Amygdala (tissue), 56 donors: ENCODE data around the gene PRDM16.

Source experiments
- DNase-seq, 56 donors: peaks; one replicate each; lab custom pipeline; 2025; lab: John Stamatoyannopoulos, UW

Gene PRDM16

DNA sequence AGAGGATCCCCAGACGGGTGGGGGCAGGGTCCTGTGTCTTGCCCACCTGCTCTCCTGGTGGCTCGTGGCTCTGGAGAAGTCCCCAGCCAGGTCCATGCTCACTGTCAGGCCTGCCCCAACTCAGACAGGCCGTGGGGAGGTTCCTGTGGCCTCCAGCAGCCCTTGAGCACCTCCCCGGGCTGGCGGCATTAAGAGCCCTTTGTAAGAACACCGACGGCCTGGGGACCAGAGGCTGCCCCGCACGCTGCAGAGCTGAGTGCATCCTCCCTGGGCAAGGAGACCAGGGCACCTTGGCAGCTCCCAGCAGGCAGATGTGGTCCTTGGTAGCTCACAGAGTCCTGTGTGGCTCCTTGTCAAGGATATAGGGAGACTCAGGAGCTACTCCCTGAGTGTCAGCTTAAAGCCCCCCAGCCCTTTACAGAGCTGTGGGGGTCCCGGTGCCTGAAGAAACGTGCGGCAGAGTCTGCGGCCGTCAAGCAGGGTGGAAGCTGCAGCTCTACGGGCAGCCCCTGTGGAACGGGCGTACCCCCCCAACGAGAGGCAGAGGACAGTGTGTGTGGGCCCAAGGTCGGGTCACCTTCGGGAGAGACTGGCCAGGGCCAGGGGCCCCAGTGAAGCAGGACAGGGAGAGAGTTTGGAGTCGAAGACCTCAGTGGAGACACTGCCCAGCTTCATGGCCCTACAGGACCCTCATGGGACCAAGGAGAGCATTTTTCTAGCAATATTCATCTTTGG is 118.6 kb downstream of the PRDM16 start:
- no peak for DNase-seq

DNA sequence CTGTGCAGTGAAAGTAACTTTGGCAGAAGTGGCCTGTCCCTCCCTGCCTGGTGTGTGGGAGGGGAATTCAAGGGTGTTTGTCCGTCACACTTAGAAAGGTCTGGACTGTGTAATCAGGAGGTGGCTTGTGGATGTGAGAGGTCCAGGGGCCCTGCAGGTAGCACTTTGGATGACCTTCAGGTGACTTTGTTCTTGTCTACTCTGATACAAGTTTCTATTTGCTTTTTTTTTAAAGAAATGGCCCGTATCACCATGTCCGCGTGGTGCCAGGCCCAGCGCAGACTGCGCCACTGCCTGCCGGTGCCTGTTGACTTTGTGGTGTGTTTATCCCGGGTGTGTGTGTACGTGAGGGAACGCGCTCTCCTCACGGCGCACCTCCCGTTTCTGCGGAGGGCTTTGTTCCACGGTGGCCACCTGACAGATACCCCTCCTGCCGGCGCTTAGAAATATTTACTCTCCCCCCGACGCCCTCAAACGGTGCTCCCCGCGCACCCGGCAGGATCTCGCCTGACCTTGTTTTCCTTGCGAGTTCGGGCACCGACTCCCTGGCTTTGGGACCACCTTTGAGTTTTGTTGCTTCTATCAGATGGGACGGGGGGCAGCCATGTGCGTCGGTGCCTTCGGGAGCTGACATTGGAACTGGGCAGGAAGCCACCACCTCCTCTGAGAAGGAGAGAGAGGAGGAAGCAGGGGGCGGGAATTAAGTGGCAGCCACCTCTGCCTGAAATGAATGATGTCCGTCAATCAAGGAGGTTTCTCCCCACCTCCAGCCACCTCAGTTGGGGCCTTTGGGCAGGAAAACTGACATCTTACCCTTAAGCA is 119.4 kb downstream of the PRDM16 start:
- DNase-seq: no peak

GRCh38 chr1:3190256-3191041 is 121.4 kb downstream of the PRDM16 start:
- no peak for DNase-seq

DNA sequence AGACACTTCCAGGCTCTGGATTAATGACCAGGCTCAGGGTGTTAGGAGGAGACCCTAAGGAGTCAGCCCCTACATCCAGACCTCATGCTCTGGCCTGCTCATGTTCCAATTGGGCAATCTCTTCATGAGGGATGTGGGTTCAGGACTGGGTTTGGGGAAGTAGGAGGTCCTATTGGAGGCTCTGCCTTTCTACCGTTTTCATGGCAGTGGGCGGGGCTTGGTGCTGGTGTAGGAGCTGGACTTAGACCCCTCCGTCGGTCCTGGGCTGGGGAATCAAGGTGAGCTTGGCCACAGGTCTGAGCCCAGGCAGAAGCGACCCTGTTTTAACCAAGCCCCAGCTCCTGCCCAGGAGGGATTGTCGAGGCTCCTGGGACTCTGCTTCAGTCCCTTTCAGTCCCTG is 123.4 kb downstream of the PRDM16 start:
- DNase-seq: no peak

DNA sequence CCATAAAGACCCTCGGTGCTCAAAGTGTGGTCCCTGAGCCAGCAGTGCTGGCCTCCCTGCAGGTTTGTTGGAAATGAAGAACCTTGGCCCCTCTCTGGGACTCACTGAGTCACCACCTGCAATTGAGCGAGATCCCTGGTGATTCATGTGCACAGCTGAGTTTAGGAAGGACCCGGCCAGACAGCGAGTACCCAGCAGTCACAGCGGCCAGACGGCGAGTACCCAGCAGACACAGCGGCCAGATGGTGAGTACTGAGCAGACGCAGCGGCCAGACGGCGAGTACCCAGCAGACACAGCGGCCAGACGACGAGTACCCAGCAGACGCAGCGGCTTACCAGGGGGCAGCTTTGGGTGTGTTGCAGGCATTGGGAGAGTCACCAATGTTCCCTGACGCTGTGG is 123.8 kb downstream of the PRDM16 start:
- DNase-seq: no peak

DNA sequence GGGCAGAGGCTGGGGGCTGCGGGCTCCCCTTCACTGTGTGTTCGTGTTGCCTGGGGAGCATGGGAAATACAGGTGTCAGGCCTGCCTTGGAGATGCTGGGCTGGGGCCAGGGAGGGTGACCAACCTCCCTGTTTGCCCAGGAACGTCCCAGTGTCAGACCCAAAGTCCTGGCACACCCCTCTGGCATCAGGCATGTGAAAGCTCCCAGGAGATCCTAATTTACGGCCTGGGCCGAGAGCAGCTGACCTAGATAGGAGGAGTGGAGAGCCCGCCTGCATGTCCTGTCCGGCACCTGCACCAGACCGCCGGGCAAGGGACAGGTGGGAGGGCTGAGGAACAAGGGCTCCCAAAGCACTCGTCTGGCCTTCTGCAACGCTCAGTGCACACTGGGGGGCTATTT is 124.8 kb downstream of the PRDM16 start:
- DNase-seq: peak in 1 of 56 donors; percentile 11

DNA sequence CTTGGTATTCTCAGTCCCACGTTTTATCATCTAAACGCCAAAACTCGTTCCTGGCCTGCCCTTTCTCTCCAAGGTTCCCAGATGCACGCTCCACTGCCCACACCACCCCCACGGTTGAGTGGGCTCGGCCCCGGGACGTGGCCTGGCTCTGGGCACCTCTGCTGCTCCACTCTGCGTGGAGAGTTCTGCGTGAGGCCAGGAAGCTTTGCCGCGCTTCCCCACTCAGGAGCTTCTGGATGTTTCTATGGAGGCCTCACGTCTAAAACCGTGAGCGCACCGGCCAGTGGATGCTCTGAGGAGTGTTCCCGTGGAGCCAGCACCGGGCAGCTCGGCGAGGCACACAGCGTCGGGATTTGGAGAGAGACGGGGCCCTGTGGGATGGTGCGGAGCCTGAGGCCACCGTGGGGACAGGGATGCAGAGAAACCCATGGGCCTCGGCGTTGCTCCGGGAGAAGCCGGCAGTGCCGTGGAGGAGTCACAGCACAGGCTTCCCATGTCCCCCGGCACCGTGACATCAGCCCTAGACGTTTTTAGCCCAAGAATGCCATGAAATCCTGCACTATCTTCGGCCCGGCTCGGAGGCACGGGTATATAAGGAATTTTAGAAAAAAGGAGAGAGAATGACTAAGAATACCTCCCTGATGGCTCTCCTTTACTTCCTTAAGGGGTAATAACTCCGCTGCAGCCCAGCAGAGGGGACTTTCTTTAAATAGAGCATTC is 125.9 kb downstream of the PRDM16 start:
- DNase-seq: no peak

DNA sequence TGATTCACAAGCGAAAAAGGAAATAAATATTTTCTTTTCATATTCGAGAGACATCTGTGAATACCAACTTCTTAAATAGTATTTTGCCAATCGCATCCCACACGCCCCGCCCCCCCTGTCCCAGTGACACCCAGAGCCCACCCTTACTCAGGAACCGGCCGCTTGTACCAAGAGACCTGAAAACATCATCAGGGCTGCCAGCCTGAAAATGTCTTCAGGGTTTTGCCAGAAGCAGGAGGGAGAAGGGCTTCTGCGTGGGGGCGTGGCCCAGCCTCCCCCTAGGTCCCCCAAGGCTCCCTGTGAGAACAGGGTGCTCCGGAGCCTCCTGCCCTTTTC is 126.4 kb downstream of the PRDM16 start:
- DNase-seq: no peak

DNA sequence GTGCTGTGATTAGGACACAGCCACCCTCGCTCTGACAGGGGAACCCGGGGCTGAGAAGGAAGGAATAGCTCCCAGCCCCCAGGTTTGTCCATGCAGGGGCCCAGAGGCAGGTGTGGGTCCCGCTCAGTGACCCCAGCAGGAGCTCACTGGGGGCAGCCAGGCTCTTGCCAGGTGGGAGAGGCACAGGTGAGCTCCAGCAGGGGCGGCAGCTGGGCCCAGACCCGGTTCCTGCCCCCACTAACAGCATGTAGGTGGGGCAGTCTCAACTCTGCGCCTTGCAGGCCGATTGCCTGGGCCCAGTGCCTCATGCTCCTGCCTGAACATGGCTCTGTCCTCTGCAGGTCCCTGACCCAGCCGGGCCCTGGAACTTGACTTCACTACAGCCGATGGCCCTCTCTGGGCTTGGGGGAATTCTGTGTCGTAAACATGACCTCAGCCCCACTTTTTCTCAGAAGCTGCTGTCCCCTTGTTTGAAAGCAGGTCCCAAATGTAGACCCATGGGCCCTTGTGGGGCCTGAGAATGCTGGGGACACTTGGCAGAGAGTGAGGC is 127.0 kb downstream of the PRDM16 start:
- DNase-seq: no peak

DNA sequence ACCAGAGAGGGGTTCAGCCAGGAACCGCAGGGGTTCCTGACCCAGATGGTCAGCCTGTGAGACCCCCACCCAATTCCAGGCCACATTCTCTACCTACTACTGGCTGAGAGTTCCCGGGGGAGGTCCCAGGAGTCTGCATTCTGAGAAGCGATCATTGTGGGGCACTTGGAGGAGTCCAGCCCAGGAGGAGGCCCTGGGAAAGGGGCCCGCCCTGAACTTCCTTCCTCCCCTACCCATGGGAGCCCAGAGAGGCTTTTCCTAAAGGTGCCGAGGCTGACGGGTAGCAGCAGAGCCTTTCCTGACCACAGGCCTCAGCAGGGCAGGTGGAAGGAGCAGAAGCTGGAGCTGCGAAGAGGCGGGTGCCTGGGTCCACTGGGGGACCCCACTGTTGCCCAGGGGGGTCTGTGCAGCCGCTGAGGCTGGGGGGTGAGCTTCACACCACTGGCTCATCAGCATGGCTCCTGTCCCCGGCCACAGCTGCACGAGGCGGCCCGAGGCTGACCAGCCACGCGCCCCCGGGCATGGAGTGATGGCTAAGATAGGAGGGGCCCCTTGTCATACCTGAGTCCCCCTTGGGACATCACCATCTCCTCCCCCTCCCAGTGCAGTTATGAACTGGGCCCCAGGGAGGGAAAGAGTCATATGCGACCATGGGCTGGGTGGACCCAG is 127.7 kb downstream of the PRDM16 start:
- no peak for DNase-seq

GRCh38 chr1:3197781-3198316 is 128.8 kb downstream of the PRDM16 start:
- DNase-seq: no peak

GRCh38 chr1:3198371-3199271 is 129.6 kb downstream of the PRDM16 start:
- no peak for DNase-seq

- no peak for DNase-seq
Measured at GRCh38 chr1:3204725-3205124, 135.7 kb downstream of the PRDM16 start.

DNA sequence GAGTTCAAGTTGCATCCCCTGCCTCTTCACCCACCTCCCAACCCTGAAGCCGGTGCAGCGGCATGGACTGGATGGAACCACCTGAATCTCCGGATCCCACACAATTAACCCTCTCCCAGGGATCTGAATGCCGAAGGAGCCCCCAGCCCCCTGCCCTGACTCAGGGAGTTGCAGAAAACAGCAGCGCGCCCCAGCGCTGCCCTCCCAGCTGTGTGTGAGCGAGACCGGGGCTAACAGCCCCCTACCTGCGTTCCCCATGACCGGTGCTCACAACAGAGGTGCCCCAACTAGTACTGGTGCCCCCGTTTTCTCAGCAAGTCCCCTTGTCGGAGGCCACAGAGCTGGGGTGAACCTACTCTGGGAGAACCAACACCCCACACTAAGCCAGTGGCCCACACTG is 136.8 kb downstream of the PRDM16 start:
- DNase-seq: no peak

DNA sequence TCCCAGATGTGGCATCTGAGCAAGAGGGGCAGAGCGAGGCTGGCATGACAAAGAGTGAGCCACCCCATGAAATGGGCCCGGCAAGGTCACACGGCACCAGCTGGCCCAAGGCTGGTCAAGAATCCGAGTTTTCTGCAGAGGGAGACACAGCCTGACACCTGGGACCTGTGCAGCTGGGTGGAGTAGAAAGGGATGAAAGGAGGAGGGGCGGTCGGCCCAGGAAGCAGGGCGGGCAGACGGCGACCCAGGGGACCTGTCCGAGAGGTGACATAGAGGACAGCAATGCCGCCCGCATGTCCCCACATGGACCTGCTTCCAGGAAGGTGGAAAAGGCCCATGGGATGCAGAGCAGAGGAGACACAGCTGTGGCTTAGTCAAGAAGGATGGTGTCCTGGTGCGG is 137.7 kb downstream of the PRDM16 start:
- DNase-seq: no peak

GRCh38 chr1:3207217-3207848 is 138.3 kb downstream of the PRDM16 start:
- no peak for DNase-seq

DNA sequence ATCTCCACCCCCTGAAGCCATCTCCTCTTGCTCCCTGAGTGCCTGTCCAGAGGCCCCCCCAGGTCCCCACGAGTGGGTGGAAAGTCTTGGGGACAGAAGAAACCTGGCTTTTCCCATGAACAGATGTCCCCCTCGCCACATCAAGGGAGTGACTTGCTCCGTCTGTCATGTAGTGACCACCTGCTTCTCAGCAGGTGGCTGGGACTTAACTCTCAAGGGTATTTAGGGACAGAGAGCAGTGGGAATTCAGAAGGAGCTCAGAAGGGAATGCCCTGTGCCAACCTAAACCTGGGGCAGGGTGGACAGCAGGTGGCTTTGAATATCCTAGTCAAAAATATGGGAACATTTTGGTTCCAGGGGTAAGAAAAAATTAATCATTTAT is 139.8 kb downstream of the PRDM16 start:
- no peak for DNase-seq

DNA sequence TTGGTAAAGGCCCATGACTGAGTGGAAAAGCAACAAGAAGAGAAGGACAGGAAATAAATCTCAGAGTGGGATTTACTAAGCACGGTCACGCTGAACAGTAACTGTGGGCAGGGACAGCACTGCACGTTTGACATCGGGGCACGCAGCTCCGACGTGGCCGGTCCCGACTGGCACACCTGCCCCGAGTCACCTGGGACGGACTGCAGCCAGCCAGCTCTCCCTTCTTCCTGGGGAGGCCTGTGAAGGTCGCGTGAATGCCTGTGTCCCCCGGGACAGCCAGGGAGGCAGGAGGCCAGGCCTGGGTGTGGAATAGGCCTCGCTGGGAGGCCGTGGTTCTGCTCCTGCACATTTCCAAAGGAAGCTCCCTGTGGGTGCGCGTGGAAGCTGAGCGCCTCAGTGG is 140.2 kb downstream of the PRDM16 start:
- no peak for DNase-seq
